ENCODE measurements around the gene ADGRV1.

GRCh38 chr5:90554358-90555006 lies 4.1 kb upstream of the ADGRV1 start:
- TF ChIP-seq CTCF (IDR thresholded peaks at IDR 0.05; ENCODE audit: insufficient read depth, low read length, poor library complexity, severe bottlenecking): no peak
- TF ChIP-seq EZH2phosphoT487 (conservative IDR thresholded peaks at IDR 0.05; ENCODE audit: low read length): no peak

Measured in SU-DHL-6 (cell line).